ENCODE measurements around the gene CHRNE.
A peak's percentile ranks its signal among the peaks of the same experiment; 100 is the strongest.

CHRNE gene

GRCh38 chr17:4903051-4903818 is at the start of gene CHRNE:
Gene CHRNE (minus strand): TSS chr17:4903098. CDS start chr17:4903063, 35 bp downstream.
- DNase-seq, result peak in 1 of 2 donors; percentile 71

- DNase-seq, result no peak
Measured at GRCh38 chr17:4951486-4951885, 48.6 kb upstream of the CHRNE start.

GRCh38 chr17:4950746-4951204 is 47.9 kb upstream of the CHRNE start, which contains the start of gene ENO3:
Gene ENO3 (plus strand): TSS chr17:4951119. CDS start chr17:4951830, 711 bp downstream.
- DNase-seq, result no peak

GRCh38 chr17:4950075-4950745 is 47.3 kb upstream of the CHRNE start:
- no peak for DNase-seq

GRCh38 chr17:4949321-4950074 is 46.6 kb upstream of the CHRNE start:
- peak; percentile 92 to 95 for DNase-seq

- DNase-seq, result peak; percentile 85 to 88
Measured at GRCh38 chr17:4948931-4949320, 46.0 kb upstream of the CHRNE start.

GRCh38 chr17:4948166-4948930 is 45.5 kb upstream of the CHRNE start, which contains the start of gene PFN1:
Gene PFN1 (minus strand): TSS chr17:4948530. CDS start chr17:4948394, 136 bp downstream.
- peak; percentile 94 to 98 for DNase-seq

GRCh38 chr17:4947411-4948165 is 44.7 kb upstream of the CHRNE start:
- peak; percentile 65 to 73 for DNase-seq

- no peak for DNase-seq
Measured at GRCh38 chr17:4947010-4947410, 44.1 kb upstream of the CHRNE start.

GRCh38 chr17:4946312-4946976 is 43.5 kb upstream of the CHRNE start:
- DNase-seq, result peak; percentile 49 to 69

- DNase-seq, result no peak
Measured at GRCh38 chr17:4945944-4946280, 43.0 kb upstream of the CHRNE start.

GRCh38 chr17:4945176-4945943 is 42.5 kb upstream of the CHRNE start:
- peak; percentile 89 to 93 for DNase-seq

GRCh38 chr17:4944554-4945175 is 41.8 kb upstream of the CHRNE start:
- no peak for DNase-seq

GRCh38 chr17:4944163-4944553 is 41.3 kb upstream of the CHRNE start:
- DNase-seq, result peak in 1 of 2 donors; percentile 36

- no peak for DNase-seq
Measured at GRCh38 chr17:4942760-4943508, 40.0 kb upstream of the CHRNE start.

- DNase-seq, result no peak
Measured at GRCh38 chr17:4941319-4941610, 38.4 kb upstream of the CHRNE start.

- DNase-seq, result no peak
Measured at GRCh38 chr17:4940555-4941318, 37.8 kb upstream of the CHRNE start.

GRCh38 chr17:4939796-4940554 is 37.1 kb upstream of the CHRNE start, which contains the start of the genes RNF167 and SLC25A11:
Gene RNF167 (plus strand): TSS chr17:4940268. CDS start chr17:4940910, 642 bp downstream.
Gene SLC25A11 (minus strand): TSS chr17:4940046. CDS start chr17:4939910, 136 bp downstream.
- peak; percentile 99 to 100 for DNase-seq
